Keratinocyte (primary cell): ENCODE measurements around the gene COL20A1. TPM values are rescaled to one million over a fixed set of nuclear protein-coding genes. Genes with fewer than 3 reads are reported as not detected.

Source experiments
- DNase-seq: peaks from one replicate; pipeline ENCODE4 v3.0.0-alpha.2; 2011; ENCODE audit warnings: low read depth, missing footprints, low spot score
- FAIRE-seq: peaks from 2 replicates; lab custom pipeline; 2011; peaks lifted over from hg19 to GRCh38; lab: Jason Lieb, UNC
- H2AFZ ChIP-seq: 2 replicates; pipeline ENCODE4 v1.6.0; 2012; ENCODE audit warnings: low read length, control low read depth, inconsistent platforms; ENCODE audit not compliant: control insufficient read depth
- H3K27ac ChIP-seq: 2 replicates; pipeline ENCODE4 v1.5.1; 2011; ENCODE audit warnings: low read length; ENCODE audit not compliant: control insufficient read depth, insufficient read depth
- H3K27me3 ChIP-seq: 3 replicates; pipeline ENCODE4 v1.6.0; 2011; ENCODE audit warnings: low read length; ENCODE audit not compliant: control insufficient read depth, insufficient read depth; ENCODE audit errors: extremely low read depth
- H3K36me3 ChIP-seq, 2 experiments: 2 replicates in 1 of 2; 3 replicates in 1 of 2; pipeline ENCODE4 v1.5.1; 2011; ENCODE audit warnings: low read length in 2 of 2, mild to moderate bottlenecking in 1 of 2; ENCODE audit not compliant: control insufficient read depth in 2 of 2, insufficient read depth in 2 of 2; ENCODE audit errors: extremely low read depth in 1 of 2
- H3K4me1 ChIP-seq: 3 replicates; pipeline ENCODE4 v1.5.1; 2011; ENCODE audit warnings: low read length; ENCODE audit not compliant: control insufficient read depth, insufficient read depth; ENCODE audit errors: extremely low read depth
- H3K4me2 ChIP-seq: 3 replicates; pipeline ENCODE4 v1.6.0; 2011; ENCODE audit warnings: low read depth, low read length; ENCODE audit not compliant: control insufficient read depth, insufficient read depth; ENCODE audit errors: extremely low read depth
- H3K4me3 ChIP-seq, 3 experiments: fragments of 200-600 bp in 1 of 3; sonication (generic) in 1 of 3; 2 replicates in 2 of 3; 3 replicates in 1 of 3; pipeline ENCODE4 v1.5.1; 2011 to 2016; ENCODE audit warnings: low read length in 3 of 3, mild to moderate bottlenecking in 3 of 3, control low read depth in 2 of 3, inconsistent platforms in 1 of 3, low read depth in 1 of 3, mixed read lengths in 1 of 3, mixed run types in 1 of 3, moderate library complexity in 1 of 3; ENCODE audit not compliant: control insufficient read depth in 2 of 3, insufficient read depth in 2 of 3; ENCODE audit errors: extremely low read depth in 1 of 3
- H3K79me2 ChIP-seq: 2 replicates; pipeline ENCODE4 v1.6.0; 2012; ENCODE audit warnings: low read length; ENCODE audit not compliant: control insufficient read depth, insufficient read depth
- H3K9ac ChIP-seq: 3 replicates; pipeline ENCODE4 v1.6.0; 2011; ENCODE audit warnings: low read length; ENCODE audit not compliant: control insufficient read depth, insufficient read depth; ENCODE audit errors: extremely low read depth
- H3K9me1 ChIP-seq: 3 replicates; pipeline ENCODE4 v1.6.0; 2011; ENCODE audit warnings: low read length; ENCODE audit not compliant: control insufficient read depth, insufficient read depth; ENCODE audit errors: extremely low read depth
- H3K9me3 ChIP-seq: 2 replicates; pipeline ENCODE4 v1.5.1; 2012; ENCODE audit warnings: low read depth, low read length; ENCODE audit not compliant: control insufficient read depth
- H4K20me1 ChIP-seq: 3 replicates; pipeline ENCODE4 v1.6.0; 2011; ENCODE audit warnings: low read length; ENCODE audit not compliant: control insufficient read depth, insufficient read depth; ENCODE audit errors: extremely low read depth
- EZH2 ChIP-seq: IDR thresholded peaks from one replicate; pipeline ENCODE4 v1.6.1; 2012; ENCODE audit warnings: inconsistent platforms, mild to moderate bottlenecking, low read length, moderate library complexity
- dilution Hi-C: fragments of 300-500 bp; cut with MboI; formaldehyde crosslinking; loops from one replicate; pipeline ENCODE4 v1.7.0; 2020; ENCODE audit warnings: low sequenced_read_pairs; ENCODE audit not compliant: extremely low pct_ligation_motif_present
- polyA plus RNA-seq, 5 experiments: library from polyadenylated mRNA; depleted of rRNA in 3 of 5; stranded (reverse) in 3 of 5; stranded (forward) in 1 of 5; unstranded in 1 of 5; fragments of >200 nt; gene quantifications; 1 replicate in 1 of 5; 2 replicates in 3 of 5; 3 replicates in 1 of 5; pipeline versions ENCODE4 v1.2.1 to v1.2.3, GENCODE V29; 2011 to 2012; ENCODE audit warnings: missing spikeins in 2 of 5, low read depth in 1 of 5, low replicate concordance in 1 of 5
- TF ChIP-seq, protein P1 (sequence below), 3 experiments: IDR thresholded peaks in 1 of 3; conservative IDR thresholded peaks in 1 of 3; optimal IDR thresholded peaks in 1 of 3; 2 replicates in 2 of 3; 3 replicates in 1 of 3; pipeline versions ENCODE3 to v1.5.1; 2011; ENCODE audit warnings: low read length in 3 of 3, mild to moderate bottlenecking in 3 of 3, moderate library complexity in 2 of 3, control low read depth in 1 of 3, inconsistent platforms in 1 of 3; ENCODE audit not compliant: insufficient read depth in 2 of 3; ENCODE audit errors: extremely low read depth in 1 of 3

COL20A1 gene
- polyA plus RNA-seq, 1 donor (not counting 4 experiments of a cell fraction or from before 2014, with no cell fraction given): not detected

DNA sequence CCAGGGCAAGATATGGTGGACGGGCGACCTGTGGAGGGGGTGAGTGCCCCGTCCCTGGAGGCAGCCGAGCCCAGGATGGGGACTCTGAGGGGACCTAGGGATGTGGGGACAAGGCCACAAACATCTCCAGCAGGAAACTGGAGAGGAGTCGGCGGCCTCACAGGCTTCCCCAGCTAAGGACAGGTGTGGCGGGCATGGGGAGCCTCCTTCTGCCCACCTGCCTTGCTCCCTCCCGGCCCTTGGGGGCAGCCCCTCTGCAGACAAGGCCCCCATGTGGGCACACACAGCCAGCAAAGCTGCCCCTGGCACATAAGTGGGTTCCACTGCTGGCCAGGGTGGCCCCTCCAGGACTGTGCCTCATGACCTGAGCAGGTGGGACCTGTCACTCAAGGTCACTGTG lies 63.5 kb downstream of the COL20A1 start:
- Histone ChIP-seq H3K79me2 (no peaks in the 10 kb centered on the region), H3K9me1 (no peaks in the 10 kb centered on the region), H3K4me3 (no peak overlapping the region), H4K20me1 (no peaks in the 10 kb centered on the region), H3K27ac (no peak overlapping the region), H3K27me3 (peaks cover 27% of the 10 kb centered on the region), H3K9ac (no peak overlapping the region), H3K9me3 (peaks cover 1% of the 10 kb centered on the region), H3K4me2 (no peak overlapping the region), H2AFZ (no peak overlapping the region), H3K4me1 (no peaks in the 10 kb centered on the region), H3K36me3 (no peaks in the 10 kb centered on the region)
- no peak for FAIRE-seq
- no peak for DNase-seq
- dilution Hi-C loops: no loop called here
- TF ChIP-seq, protein P1, sequence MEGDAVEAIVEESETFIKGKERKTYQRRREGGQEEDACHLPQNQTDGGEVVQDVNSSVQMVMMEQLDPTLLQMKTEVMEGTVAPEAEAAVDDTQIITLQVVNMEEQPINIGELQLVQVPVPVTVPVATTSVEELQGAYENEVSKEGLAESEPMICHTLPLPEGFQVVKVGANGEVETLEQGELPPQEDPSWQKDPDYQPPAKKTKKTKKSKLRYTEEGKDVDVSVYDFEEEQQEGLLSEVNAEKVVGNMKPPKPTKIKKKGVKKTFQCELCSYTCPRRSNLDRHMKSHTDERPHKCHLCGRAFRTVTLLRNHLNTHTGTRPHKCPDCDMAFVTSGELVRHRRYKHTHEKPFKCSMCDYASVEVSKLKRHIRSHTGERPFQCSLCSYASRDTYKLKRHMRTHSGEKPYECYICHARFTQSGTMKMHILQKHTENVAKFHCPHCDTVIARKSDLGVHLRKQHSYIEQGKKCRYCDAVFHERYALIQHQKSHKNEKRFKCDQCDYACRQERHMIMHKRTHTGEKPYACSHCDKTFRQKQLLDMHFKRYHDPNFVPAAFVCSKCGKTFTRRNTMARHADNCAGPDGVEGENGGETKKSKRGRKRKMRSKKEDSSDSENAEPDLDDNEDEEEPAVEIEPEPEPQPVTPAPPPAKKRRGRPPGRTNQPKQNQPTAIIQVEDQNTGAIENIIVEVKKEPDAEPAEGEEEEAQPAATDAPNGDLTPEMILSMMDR (optimal IDR thresholded peaks at IDR 0.05 in 1 of 3, IDR thresholded peaks at IDR 0.05 in 1 of 3, conservative IDR thresholded peaks at IDR 0.05 in 1 of 3; ENCODE audit: extremely low read depth in 1 of 3, insufficient read depth in 2 of 3, low read length in 3 of 3): no peak
- TF ChIP-seq EZH2: no peak

DNA sequence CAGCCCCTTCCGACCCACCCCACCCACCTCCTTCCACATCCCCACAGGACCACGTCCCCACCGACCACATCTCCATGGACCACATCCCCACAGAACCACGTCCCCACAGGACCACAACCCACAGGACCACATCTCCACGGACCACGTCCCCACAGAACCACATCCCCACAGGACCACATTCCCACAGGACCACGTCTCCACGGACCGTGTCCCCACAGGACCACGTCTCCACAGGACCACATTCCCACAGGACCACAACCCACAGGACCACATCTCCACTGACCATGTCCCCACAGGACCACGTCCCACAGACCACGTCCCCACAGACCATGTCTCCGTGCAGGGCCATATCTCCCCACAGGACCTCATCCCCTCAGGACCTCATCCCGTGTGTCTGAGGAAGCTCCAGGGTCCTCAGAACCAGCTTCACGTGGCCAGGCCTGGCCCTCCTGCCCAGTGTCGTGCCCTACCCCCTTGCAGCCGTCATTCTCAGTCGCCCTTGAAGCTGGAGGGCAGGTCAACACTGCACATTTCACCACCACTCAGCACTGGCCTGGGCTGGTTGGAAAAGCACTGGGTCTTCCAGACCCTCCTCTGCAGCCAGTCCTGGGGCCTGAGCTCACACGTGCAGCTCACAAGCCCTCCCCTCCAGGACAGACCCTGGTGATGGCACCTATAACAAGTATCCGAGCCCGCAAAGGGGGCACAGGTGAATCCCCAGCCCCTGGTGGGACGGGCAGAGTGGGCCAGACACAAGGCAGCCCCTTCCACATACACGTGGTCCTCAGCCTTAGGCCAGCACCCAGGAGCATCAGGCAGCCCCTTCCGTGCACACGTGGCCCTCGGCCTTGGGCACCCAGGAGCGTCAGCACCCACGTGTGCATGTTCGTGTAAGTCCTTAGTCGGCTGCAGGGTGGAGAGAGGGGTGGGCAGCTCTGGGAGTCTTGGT lies 64.2 kb downstream of the COL20A1 start:
- Histone ChIP-seq H3K27me3 (peaks cover 29% of the 10 kb centered on the region), H3K4me2 (no peak overlapping the region), H3K9me3 (no peaks in the 10 kb centered on the region), H3K36me3 (no peaks in the 10 kb centered on the region), H3K79me2 (no peaks in the 10 kb centered on the region), H2AFZ (no peak overlapping the region), H4K20me1 (no peaks in the 10 kb centered on the region), H3K27ac (no peak overlapping the region), H3K9ac (no peak overlapping the region), H3K9me1 (no peaks in the 10 kb centered on the region), H3K4me3 (no peak overlapping the region), H3K4me1 (no peaks in the 10 kb centered on the region)
- dilution Hi-C loops: no loop called here
- TF ChIP-seq, protein P1 (optimal IDR thresholded peaks at IDR 0.05 in 1 of 3, IDR thresholded peaks at IDR 0.05 in 1 of 3, conservative IDR thresholded peaks at IDR 0.05 in 1 of 3; ENCODE audit: extremely low read depth in 1 of 3, insufficient read depth in 2 of 3, low read length in 3 of 3): no peak
- no peak for TF ChIP-seq EZH2
- FAIRE-seq (no peak), DNase-seq (no peak)
